Activated CD8-positive, alpha-beta memory T cell treated with anti-CD3 and anti-CD28 coated beads for 36 hours (primary cell): ENCODE data around the gene PTK6. TPM values are rescaled to one million over a fixed set of nuclear protein-coding genes. Genes with fewer than 3 reads are reported as not detected.
"Not testable (repeated sequence)": the region's sequence is repeated elsewhere in the genome, so short reads cannot be mapped to it uniquely, and the experiment has no call there.

ENCODE experiments used
- CTCF ChIA-PET: fragments of 350-600 bp; sonication (Branson Sonifier 250); formaldehyde crosslinking; loops from one replicate; lab custom pipeline; 2021; ENCODE audit warnings: antibody characterized with exemption; lab: Charles Lee
- POLR2A ChIA-PET: fragments of 350-600 bp; sonication (Branson Sonifier 250); formaldehyde crosslinking; loops from one replicate; lab custom pipeline; 2021; ENCODE audit warnings: antibody characterized with exemption; lab: Charles Lee
- total RNA-seq, 2 experiments: library from RNA; stranded (reverse); gene quantifications; one replicate each; pipeline ENCODE4 v1.2.3, GENCODE V29; 2021

PTK6 gene
- total RNA-seq, 2 experiments from 2014 or later: 0.15 TPM

- POLR2A ChIA-PET: interaction anchor here (0.6 kb wide), 1 partner anchor 66 kb away, joined by 3 read pairs; no protein-coding TSS in a partner anchor
- CTCF ChIA-PET: interaction anchor here (0.9 to 1.2 kb wide), 2 partner anchors 20 to 24 kb away, joined by 3 read pairs; partner anchors contain the start of gene PTK6
Observed at GRCh38 chr20:63561624-63562396, 24.6 kb upstream of the PTK6 start.

- CTCF ChIA-PET: interaction anchor here (0.9 to 1.2 kb wide), 2 partner anchors 20 to 23 kb away, joined by 3 read pairs; partner anchors contain the start of gene PTK6
- POLR2A ChIA-PET: no interaction called here
Observed at GRCh38 chr20:63560856-63561609, 23.9 kb upstream of the PTK6 start.

- ChIA-PET POLR2A (no interaction called here), CTCF (no interaction called here)
Observed at GRCh38 chr20:63560333-63560805, 23.2 kb upstream of the PTK6 start.

- POLR2A ChIA-PET, CTCF ChIA-PET: not testable (repeated sequence)
Observed at GRCh38 chr20:63559485-63560332, 22.5 kb upstream of the PTK6 start.

GRCh38 chr20:63558804-63559484 is 21.8 kb upstream of the PTK6 start:
- CTCF ChIA-PET: no interaction called here
- POLR2A ChIA-PET: no interaction called here

GRCh38 chr20:63557481-63557891 is 20.3 kb upstream of the PTK6 start:
- POLR2A ChIA-PET: no interaction called here

GRCh38 chr20:63556873-63557478 is 19.8 kb upstream of the PTK6 start:
- CTCF ChIA-PET: interaction anchor here (1.5 kb wide), 1 partner anchor 12 kb away, joined by 4 read pairs; no protein-coding TSS in a partner anchor
- POLR2A ChIA-PET: no interaction called here

More at GRCh38 chr20:63557481-63557891, 20.3 kb upstream of the PTK6 start:
- CTCF ChIA-PET: interaction anchor here (1.5 kb wide), 1 partner anchor 11 kb away, joined by 4 read pairs; no protein-coding TSS in a partner anchor

- ChIA-PET POLR2A (interaction anchor here (0.9 kb wide), 1 partner anchor 35 kb away, joined by 4 read pairs; the partner anchor contains the start of gene PPDPF), CTCF (interaction anchor here (0.9 to 2.0 kb wide), 3 partner anchors 13 to 18 kb away, joined by 3 to 10 read pairs (median 4); partner anchors contain the start of gene PTK6)
Observed at GRCh38 chr20:63555661-63556381, 18.6 kb upstream of the PTK6 start.

- POLR2A ChIA-PET: interaction anchor here (0.6 kb wide), 1 partner anchor 74 kb away, joined by 3 read pairs; no protein-coding TSS in a partner anchor
- CTCF ChIA-PET: interaction anchor here (0.7 to 2.0 kb wide), 4 partner anchors 10 to 50 kb away, joined by 3 to 10 read pairs (median 4); partner anchors contain the start of gene PTK6
Observed at GRCh38 chr20:63554361-63555278, 17.4 kb upstream of the PTK6 start.

- ChIA-PET POLR2A (interaction anchor here (0.6 kb wide), 1 partner anchor 74 kb away, joined by 3 read pairs; no protein-coding TSS in a partner anchor), CTCF (interaction anchor here (0.8 to 2.0 kb wide), 2 partner anchors 10 to 16 kb away, joined by 3 to 10 read pairs; partner anchors contain the start of gene PTK6)
Observed at GRCh38 chr20:63553933-63554290, 16.7 kb upstream of the PTK6 start, which contains the start of gene FNDC11. TSS of gene FNDC11 (plus strand) at chr20:63554159. CDS start at chr20:63555664, 1,505 bp downstream.

GRCh38 chr20:63553251-63553932 is 16.2 kb upstream of the PTK6 start:
- ChIA-PET CTCF (interaction anchor here (1.0 to 1.2 kb wide), 4 partner anchors 14 to 101 kb away, joined by 3 to 4 read pairs (median 3); partner anchors contain the start of gene PTK6), POLR2A (interaction anchor here (0.6 to 1.3 kb wide), 3 partner anchors 15 to 105 kb away, joined by 3 to 7 read pairs (median 4); partner anchors contain the start of genes PTK6 and RTEL1)

- CTCF ChIA-PET: interaction anchor here (1.0 to 1.2 kb wide), 4 partner anchors 14 to 102 kb away, joined by 3 to 4 read pairs (median 3); partner anchors contain the start of gene PTK6
- POLR2A ChIA-PET: interaction anchor here (0.6 to 1.3 kb wide), 3 partner anchors 15 to 106 kb away, joined by 3 to 7 read pairs (median 4); partner anchors contain the start of genes PTK6 and RTEL1
Observed at GRCh38 chr20:63552481-63553249, 15.5 kb upstream of the PTK6 start.

- ChIA-PET POLR2A (no interaction called here), CTCF (interaction anchor here (0.6 to 1.1 kb wide), 2 partner anchors 163 to 313 kb away, joined by 3 to 4 read pairs; no protein-coding TSS in a partner anchor)
Observed at GRCh38 chr20:63551068-63551467, 13.9 kb upstream of the PTK6 start.
